Right renal cortex interstitium (tissue), 3 donors: Measurements from ENCODE around the gene JAML. TPM values are rescaled to one million over a fixed set of nuclear protein-coding genes. Genes with fewer than 3 reads are reported as not detected.
"Not testable (repeated sequence)": the region's sequence is repeated elsewhere in the genome, so short reads cannot be mapped to it uniquely, and the experiment has no call there.

Experiments
- DNase-seq, 3 donors: peaks; one replicate each; pipeline ENCODE4 v3.0.0-alpha.2; 2013; ENCODE audit warnings: low read depth in 3 of 3, low spot score in 2 of 3
- polyA plus RNA-seq, 3 donors: library from polyadenylated mRNA; unstranded; fragments of 120-200 nt; gene quantifications; one replicate each; pipeline ENCODE4 v1.2.1, GENCODE V29; 2013; ENCODE audit not compliant: insufficient read length in 3 of 3

The JAML gene
- polyA plus RNA-seq, 3 donors = 1.9 to 2.4 (median 2.3) TPM

GRCh38 chr11:118199135-118199534 is 25.7 kb downstream of the JAML start:
- no peak for DNase-seq

- DNase-seq = no peak
These were observed 26.4 kb downstream of the JAML start for GRCh38 chr11:118198370-118198769.

GRCh38 chr11:118194835-118195627 is 29.8 kb downstream of the JAML start:
- DNase-seq = no peak

- DNase-seq = no peak
These were observed 30.8 kb downstream of the JAML start for GRCh38 chr11:118193910-118194566.

- not testable (repeated sequence) for DNase-seq
These were observed 32.0 kb downstream of the JAML start for GRCh38 chr11:118192817-118193216.

GRCh38 chr11:118190942-118191506 is 33.8 kb downstream of the JAML start:
- DNase-seq = not testable (repeated sequence)

GRCh38 chr11:118186346-118187107 is 38.3 kb downstream of the JAML start:
- DNase-seq = no peak

GRCh38 chr11:118184784-118185579 is 39.8 kb downstream of the JAML start:
- DNase-seq = no peak

GRCh38 chr11:118183691-118184090 is 41.1 kb downstream of the JAML start:
- not testable (repeated sequence) for DNase-seq

- no peak for DNase-seq
These were observed 44.5 kb downstream of the JAML start for GRCh38 chr11:118180300-118180703.

GRCh38 chr11:118176778-118177134 is 48.1 kb downstream of the JAML start:
- no peak for DNase-seq

GRCh38 chr11:118175993-118176777 is 48.6 kb downstream of the JAML start, which contains the start of gene SCN2B:
TSS of gene SCN2B (minus strand) at chr11:118176639. CDS start at chr11:118176431, 208 bp downstream.
- DNase-seq = no peak

- no peak for DNase-seq
These were observed 49.5 kb downstream of the JAML start for GRCh38 chr11:118175031-118175992.

GRCh38 chr11:118174006-118174567 is 50.7 kb downstream of the JAML start:
- DNase-seq = no peak

GRCh38 chr11:118172356-118172755 is 52.5 kb downstream of the JAML start:
- no peak for DNase-seq

- no peak for DNase-seq
These were observed 53.3 kb downstream of the JAML start for GRCh38 chr11:118171269-118172062.

GRCh38 chr11:118170882-118171268 is 53.9 kb downstream of the JAML start:
- DNase-seq = no peak
